GM18526 (cell line): ENCODE data around the gene RARRES1.

Experiments used
- POLR2A ChIP-seq: IDR thresholded peaks from 3 replicates; pipeline ENCODE4 v1.6.1; 2011; ENCODE audit not compliant: insufficient read length; ENCODE audit errors: extremely low read depth

The RARRES1 gene

GRCh38 chr3:158769952-158770740 is 37.9 kb upstream of the RARRES1 start:
- TF ChIP-seq POLR2A = no peak

- no peak for TF ChIP-seq POLR2A
These were observed 37.3 kb upstream of the RARRES1 start for GRCh38 chr3:158769549-158769948.

- no peak for TF ChIP-seq POLR2A
These were observed 36.8 kb upstream of the RARRES1 start for GRCh38 chr3:158768881-158769543.

GRCh38 chr3:158768361-158768787 is 36.1 kb upstream of the RARRES1 start:
- TF ChIP-seq POLR2A = no peak

GRCh38 chr3:158766364-158766763 is 34.1 kb upstream of the RARRES1 start:
- TF ChIP-seq POLR2A = no peak

GRCh38 chr3:158765518-158766205 is 33.4 kb upstream of the RARRES1 start:
- TF ChIP-seq POLR2A = no peak

GRCh38 chr3:158763421-158763820 is 31.2 kb upstream of the RARRES1 start:
- TF ChIP-seq POLR2A = no peak

GRCh38 chr3:158762701-158763100 is 30.4 kb upstream of the RARRES1 start:
- TF ChIP-seq POLR2A = no peak

- TF ChIP-seq POLR2A = no peak
These were observed 29.1 kb upstream of the RARRES1 start for GRCh38 chr3:158761350-158761749.

- no peak for TF ChIP-seq POLR2A
These were observed 23.2 kb upstream of the RARRES1 start for GRCh38 chr3:158755421-158755820.

GRCh38 chr3:158753854-158754253 is 21.6 kb upstream of the RARRES1 start:
- TF ChIP-seq POLR2A = no peak

GRCh38 chr3:158751316-158751715 is 19.1 kb upstream of the RARRES1 start:
- TF ChIP-seq POLR2A = no peak

GRCh38 chr3:158750016-158750415 is 17.8 kb upstream of the RARRES1 start:
- no peak for TF ChIP-seq POLR2A

GRCh38 chr3:158749526-158749925 is 17.3 kb upstream of the RARRES1 start:
- no peak for TF ChIP-seq POLR2A

GRCh38 chr3:158748237-158748828 is 16.1 kb upstream of the RARRES1 start:
- TF ChIP-seq POLR2A = no peak

GRCh38 chr3:158747417-158747816 is 15.2 kb upstream of the RARRES1 start:
- TF ChIP-seq POLR2A = no peak
